ENCODE data around the gene TP53I3.

Gene TP53I3

DNA sequence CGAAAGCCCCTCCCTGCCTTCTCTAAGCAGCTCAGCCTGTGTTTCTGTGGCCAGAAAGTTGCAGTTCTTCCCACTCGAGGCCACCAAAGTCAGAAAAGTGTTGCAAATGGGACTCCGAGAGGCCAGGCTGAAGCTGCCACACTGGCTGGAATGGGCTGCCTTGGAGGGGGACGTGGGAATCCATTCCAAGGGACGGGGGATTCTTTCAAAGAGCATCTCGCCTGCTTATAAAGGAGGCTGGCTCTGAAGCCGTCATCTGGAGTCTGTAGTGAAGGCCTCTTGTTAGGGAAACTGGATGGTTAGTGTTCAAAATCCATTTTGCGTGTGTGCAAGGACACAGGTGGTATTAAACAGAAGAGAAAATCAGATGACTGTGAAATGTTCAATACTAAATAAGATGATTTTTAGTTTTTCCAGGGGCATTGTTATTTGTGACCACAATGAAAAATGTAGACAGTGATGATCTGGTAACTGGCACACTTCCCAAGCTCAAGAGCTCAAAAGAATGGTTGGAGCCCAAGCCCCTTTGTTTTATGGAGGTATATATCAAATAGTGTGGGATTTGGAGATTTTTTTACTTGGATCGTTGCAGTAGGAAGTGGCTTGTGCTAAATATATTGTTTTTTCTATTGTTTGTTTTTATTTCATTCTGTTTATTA is 39.4 kb upstream of the TP53I3 start:
- H3K36me3 ChIP-seq (replicated peaks in 1 of 2; ENCODE audit: control insufficient read depth in 2 of 2, insufficient read depth in 2 of 2, low read length in 2 of 2), result no peaks in the 10 kb centered on the region
- no peak overlapping the region for H2AK5ac ChIP-seq (ENCODE audit: low read depth, low read length)
- peak overlapping the region; percentile 85 for H3K9ac ChIP-seq (ENCODE audit: low read depth, low read length, poor library complexity)
- H3K4me2 ChIP-seq (ENCODE audit: insufficient read depth, low read length, poor library complexity, severe bottlenecking), result peak overlapping the region; percentile 74
- no peak overlapping the region for H3K14ac ChIP-seq (ENCODE audit: low read length)
- no peak overlapping the region for H3K4ac ChIP-seq (ENCODE audit: low read length)
- no peak overlapping the region for H2BK12ac ChIP-seq (ENCODE audit: low read length)
- H3K4me1 ChIP-seq (ENCODE audit: control insufficient read depth in 2 of 2, insufficient read depth in 1 of 2, low read depth in 1 of 2, low read length in 2 of 2), result peaks cover 0 to 1% of the 10 kb centered on the region in 2 donors
- H3K9me3 ChIP-seq (replicated peaks in 1 of 2; ENCODE audit: control insufficient read depth in 2 of 2, insufficient read depth in 1 of 2, low read depth in 1 of 2, low read length in 2 of 2), result no peaks in the 10 kb centered on the region
- no peak for DNase-seq (ENCODE audit: low spot score)
- H2BK5ac ChIP-seq (ENCODE audit: low read length), result no peak overlapping the region
- H3K18ac ChIP-seq (ENCODE audit: low read length), result peak overlapping the region; percentile 98
- H2BK15ac ChIP-seq (ENCODE audit: low read length), result no peak overlapping the region
- H3K4me3 ChIP-seq (ENCODE audit: low read length in 2 of 2), result peak overlapping the region; percentile 34 to 97
- no peaks in the 10 kb centered on the region for H3K27me3 ChIP-seq (ENCODE audit: control insufficient read depth in 3 of 3, insufficient read depth in 3 of 3, low read depth in 1 of 3, low read length in 3 of 3)
- no peak overlapping the region for H2BK120ac ChIP-seq (ENCODE audit: low read depth, low read length)
- WGBS, 2 donors (ENCODE audit: extremely low coverage in 2 of 2, insufficient read length in 2 of 2, insufficient replicate concordance in 1 of 2), result no CpG with 5 or more reads among the region's 9 CpGs
- H4K8ac ChIP-seq (ENCODE audit: low read depth, low read length), result no peak overlapping the region
- H3K23ac ChIP-seq (ENCODE audit: low read depth, low read length, poor library complexity), result peak overlapping the region; percentile 30
- no peaks in the 10 kb centered on the region for H3K79me1 ChIP-seq (ENCODE audit: low read depth, low read length)
- H2AFZ ChIP-seq (ENCODE audit: low read length), result peak overlapping the region; percentile 23
- peak overlapping the region; percentile 23 for H3K27ac ChIP-seq (replicated peaks; ENCODE audit: low read length)
- H4K91ac ChIP-seq (ENCODE audit: low read depth, low read length, poor library complexity), result peak overlapping the region; percentile 56

DNA sequence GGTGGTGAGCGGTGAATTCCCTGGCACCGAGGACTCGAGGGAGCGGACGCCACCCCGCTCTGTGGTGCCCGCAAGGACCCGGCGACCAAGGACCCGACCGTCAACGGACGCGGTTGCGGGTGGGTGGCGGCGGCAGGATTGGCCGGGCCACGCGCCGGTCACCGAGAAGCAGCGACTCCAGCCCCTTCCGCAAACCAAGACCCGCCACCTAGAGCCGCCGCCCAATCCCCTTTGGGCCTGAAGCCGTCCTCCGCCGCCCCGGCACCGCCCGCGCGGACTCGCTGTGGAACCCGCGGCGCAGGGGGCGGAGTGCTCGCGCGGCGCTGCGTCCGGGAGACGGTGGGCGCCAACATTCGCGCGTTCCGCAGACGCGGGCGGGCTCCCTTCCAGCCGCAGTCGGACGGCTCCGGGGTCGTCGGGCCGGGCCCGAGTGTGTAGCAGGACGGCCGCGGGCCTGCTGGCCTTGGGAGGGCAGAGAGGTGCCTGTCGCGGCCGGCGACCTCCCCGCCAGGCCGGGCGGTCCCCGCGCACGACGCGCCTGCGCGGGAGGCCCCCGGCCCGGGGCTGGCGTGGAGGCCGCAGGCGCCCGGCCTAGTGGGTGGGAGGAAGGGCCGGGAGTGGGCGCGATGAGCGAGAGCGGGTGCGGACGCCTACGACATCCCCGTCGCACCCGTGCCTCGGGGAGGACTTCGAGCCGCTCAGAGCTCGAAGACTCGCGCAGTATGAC is 38.7 kb upstream of the TP53I3 start, which contains the start of the genes FAM228B and PFN4:
FAM228B (plus strand) TSS at position 275 of the 727 bp plus-strand sequence. CDS start 893 bp downstream, outside the sequence.
PFN4 (minus strand) TSS at position 140 of the 727 bp plus-strand sequence. CDS start 799 bp downstream, outside the sequence.
- Histone ChIP-seq H3K4me2 (ENCODE audit: insufficient read depth, low read length, poor library complexity, severe bottlenecking) (peak within 1 kb of the TSS; percentile 74), H3K4me1 (ENCODE audit: control insufficient read depth in 2 of 2, insufficient read depth in 1 of 2, low read depth in 1 of 2, low read length in 2 of 2) (peaks cover 0 to 1% of the 10 kb centered on the region in 2 donors)
- WGBS, 2 donors (ENCODE audit: extremely low coverage in 2 of 2, insufficient read length in 2 of 2, insufficient replicate concordance in 1 of 2), result no CpG with 5 or more reads among the region's 103 CpGs

GRCh38 chr2:24122366-24123194 is 37.9 kb upstream of the TP53I3 start:
- Histone ChIP-seq H2BK120ac (ENCODE audit: low read depth, low read length) (no peak overlapping the region), H2AK5ac (ENCODE audit: low read depth, low read length) (no peak overlapping the region), H3K27ac (replicated peaks; ENCODE audit: low read length) (peak overlapping the region; percentile 31), H3K23ac (ENCODE audit: low read depth, low read length, poor library complexity) (peak overlapping the region; percentile 95), H3K4ac (ENCODE audit: low read length) (no peak overlapping the region), H2BK15ac (ENCODE audit: low read length) (peak overlapping the region; percentile 37), H3K79me1 (ENCODE audit: low read depth, low read length) (no peaks in the 10 kb centered on the region), H3K18ac (ENCODE audit: low read length) (peak overlapping the region; percentile 98), H3K9me3 (replicated peaks in 1 of 2; ENCODE audit: control insufficient read depth in 2 of 2, insufficient read depth in 1 of 2, low read depth in 1 of 2, low read length in 2 of 2) (no peaks in the 10 kb centered on the region), H2BK5ac (ENCODE audit: low read length) (no peak overlapping the region), H3K36me3 (replicated peaks in 1 of 2; ENCODE audit: control insufficient read depth in 2 of 2, insufficient read depth in 2 of 2, low read length in 2 of 2) (no peaks in the 10 kb centered on the region), H2AFZ (ENCODE audit: low read length) (peak overlapping the region; percentile 41), H3K4me3 (ENCODE audit: low read length in 2 of 2) (peak overlapping the region in 1 of 2 donors; percentile 97), H3K27me3 (ENCODE audit: control insufficient read depth in 3 of 3, insufficient read depth in 3 of 3, low read depth in 1 of 3, low read length in 3 of 3) (no peaks in the 10 kb centered on the region), H2BK12ac (ENCODE audit: low read length) (peak overlapping the region; percentile 28), H3K14ac (ENCODE audit: low read length) (peak overlapping the region; percentile 67), H4K8ac (ENCODE audit: low read depth, low read length) (no peak overlapping the region), H3K4me1 (ENCODE audit: control insufficient read depth in 2 of 2, insufficient read depth in 1 of 2, low read depth in 1 of 2, low read length in 2 of 2) (peaks cover 0 to 1% of the 10 kb centered on the region in 2 donors), H3K4me2 (ENCODE audit: insufficient read depth, low read length, poor library complexity, severe bottlenecking) (peak overlapping the region; percentile 74), H3K9ac (ENCODE audit: low read depth, low read length, poor library complexity) (peak overlapping the region; percentile 86), H4K91ac (ENCODE audit: low read depth, low read length, poor library complexity) (no peak overlapping the region)
- WGBS, 2 donors (ENCODE audit: extremely low coverage in 2 of 2, insufficient read length in 2 of 2, insufficient replicate concordance in 1 of 2), result no CpG with 5 or more reads among the region's 15 CpGs
- DNase-seq (ENCODE audit: low spot score), result peak; percentile 6

More for the DNA sequence above, 38.7 kb upstream of the TP53I3 start, which contains the start of the genes FAM228B and PFN4:
- Histone ChIP-seq H3K9ac (ENCODE audit: low read depth, low read length, poor library complexity) (peak within 1 kb of the TSS; percentile 86), H4K91ac (ENCODE audit: low read depth, low read length, poor library complexity) (peak within 1 kb of the TSS; percentile 56), H2AFZ (ENCODE audit: low read length) (peak within 1 kb of the TSS; percentile 41), H3K9me3 (replicated peaks in 1 of 2; ENCODE audit: control insufficient read depth in 2 of 2, insufficient read depth in 1 of 2, low read depth in 1 of 2, low read length in 2 of 2) (no peaks in the 10 kb centered on the region), H2BK12ac (ENCODE audit: low read length) (peak within 1 kb of the TSS; percentile 88), H2BK15ac (ENCODE audit: low read length) (peak within 1 kb of the TSS; percentile 37), H3K23ac (ENCODE audit: low read depth, low read length, poor library complexity) (peak within 1 kb of the TSS; percentile 95), H3K4me3 (ENCODE audit: low read length in 2 of 2) (peak within 1 kb of the TSS; percentile 34 to 97), H2BK120ac (ENCODE audit: low read depth, low read length) (no peak within 1 kb of the TSS), H3K14ac (ENCODE audit: low read length) (peak within 1 kb of the TSS; percentile 67), H2AK5ac (ENCODE audit: low read depth, low read length) (no peak within 1 kb of the TSS), H3K27ac (replicated peaks; ENCODE audit: low read length) (peak within 1 kb of the TSS; percentile 31), H3K27me3 (ENCODE audit: control insufficient read depth in 3 of 3, insufficient read depth in 3 of 3, low read depth in 1 of 3, low read length in 3 of 3) (no peaks in the 10 kb centered on the region), H3K18ac (ENCODE audit: low read length) (peak within 1 kb of the TSS; percentile 98), H3K4ac (ENCODE audit: low read length) (no peak within 1 kb of the TSS), H3K79me1 (ENCODE audit: low read depth, low read length) (no peaks in the 10 kb centered on the region), H2BK5ac (ENCODE audit: low read length) (no peak within 1 kb of the TSS), H4K8ac (ENCODE audit: low read depth, low read length) (no peak within 1 kb of the TSS), H3K36me3 (replicated peaks in 1 of 2; ENCODE audit: control insufficient read depth in 2 of 2, insufficient read depth in 2 of 2, low read length in 2 of 2) (no peaks in the 10 kb centered on the region)
- DNase-seq (ENCODE audit: low spot score), result peak; percentile 68

Measured in neuronal stem cell (in vitro differentiated cells).